HEK293T (cell line): Measurements from ENCODE around the gene SERTAD2.

Experiments
- CTCF ChIA-PET: fragments of 350-600 bp; formaldehyde crosslinking; extraction: SDS; loops from one replicate; lab custom pipeline; 2021; ENCODE audit warnings: antibody characterized with exemption, inconsistent platforms; lab: Yijun Ruan, JAX
- POLR2A ChIA-PET: fragments of 350-600 bp; formaldehyde crosslinking; extraction: SDS; loops from one replicate; lab custom pipeline; 2020; ENCODE audit warnings: antibody characterized with exemption, inconsistent platforms; lab: Yijun Ruan, JAX
- DNase-seq: peaks from one replicate; pipeline ENCODE4 v3.0.0; 2012; ENCODE audit warnings: mixed read lengths; ENCODE audit errors: extremely low spot score
- ARNT ChIP-seq: fragments of 450-650 bp; IDR thresholded peaks from 2 replicates; pipeline ENCODE4 v1.6.1; 2017; ENCODE audit warnings: mild to moderate bottlenecking
- BHLHE40 ChIP-seq: fragments of 450-650 bp; IDR thresholded peaks from 2 replicates; pipeline ENCODE4 v1.6.1; 2016; ENCODE audit warnings: mild to moderate bottlenecking, moderate library complexity, borderline replicate concordance
- CTBP1 ChIP-seq: fragments of 450-650 bp; IDR thresholded peaks from 2 replicates; pipeline ENCODE4 v1.6.1; 2016; ENCODE audit warnings: borderline replicate concordance
- ELF4 ChIP-seq: fragments of 450-650 bp; IDR thresholded peaks from 2 replicates; pipeline ENCODE4 v1.6.1; 2017; ENCODE audit warnings: antibody characterized with exemption
- FOXA1 ChIP-seq: fragments of 450-650 bp; IDR thresholded peaks from 2 replicates; pipeline ENCODE4 v1.6.1; 2016; ENCODE audit warnings: mild to moderate bottlenecking
- FOXK2 ChIP-seq: fragments of 450-650 bp; IDR thresholded peaks from 2 replicates; pipeline ENCODE4 v1.6.1; 2016; ENCODE audit warnings: mild to moderate bottlenecking
- FOXM1 ChIP-seq: fragments of 450-650 bp; IDR thresholded peaks from 2 replicates; pipeline ENCODE4 v1.6.1; 2017; ENCODE audit warnings: mild to moderate bottlenecking, borderline replicate concordance
- HDGF ChIP-seq: fragments of 450-650 bp; IDR thresholded peaks from 2 replicates; pipeline ENCODE4 v1.6.1; 2017; ENCODE audit warnings: antibody characterized with exemption, borderline replicate concordance
- L3MBTL2 ChIP-seq: fragments of 450-650 bp; conservative IDR thresholded peaks from 2 replicates; pipeline ENCODE4 v1.6.1; 2016; ENCODE audit warnings: mild to moderate bottlenecking
- LEF1 ChIP-seq: fragments of 450-650 bp; IDR thresholded peaks from 2 replicates; pipeline ENCODE4 v1.6.1; 2017; ENCODE audit warnings: mild to moderate bottlenecking, borderline replicate concordance
- NFRKB ChIP-seq: fragments of 450-650 bp; IDR thresholded peaks from 2 replicates; pipeline ENCODE4 v1.6.1; 2016; ENCODE audit warnings: mild to moderate bottlenecking, moderate library complexity
- SP1 ChIP-seq: fragments of 450-650 bp; IDR thresholded peaks from 2 replicates; pipeline ENCODE4 v1.6.1; 2017
- SUZ12 ChIP-seq: fragments of 450-650 bp; IDR thresholded peaks from 2 replicates; pipeline ENCODE4 v1.6.1; 2016; ENCODE audit warnings: mild to moderate bottlenecking
- TARDBP ChIP-seq: fragments of 450-650 bp; IDR thresholded peaks from 2 replicates; pipeline ENCODE4 v1.6.1; 2016
- ZNF384 ChIP-seq: fragments of 450-650 bp; IDR thresholded peaks from 2 replicates; pipeline ENCODE4 v1.6.1; 2016
- TF ChIP-seq, protein P1 (sequence below): fragments of 450-650 bp; IDR thresholded peaks from 2 replicates; pipeline ENCODE4 v1.6.1; 2016

The SERTAD2 gene

DNA sequence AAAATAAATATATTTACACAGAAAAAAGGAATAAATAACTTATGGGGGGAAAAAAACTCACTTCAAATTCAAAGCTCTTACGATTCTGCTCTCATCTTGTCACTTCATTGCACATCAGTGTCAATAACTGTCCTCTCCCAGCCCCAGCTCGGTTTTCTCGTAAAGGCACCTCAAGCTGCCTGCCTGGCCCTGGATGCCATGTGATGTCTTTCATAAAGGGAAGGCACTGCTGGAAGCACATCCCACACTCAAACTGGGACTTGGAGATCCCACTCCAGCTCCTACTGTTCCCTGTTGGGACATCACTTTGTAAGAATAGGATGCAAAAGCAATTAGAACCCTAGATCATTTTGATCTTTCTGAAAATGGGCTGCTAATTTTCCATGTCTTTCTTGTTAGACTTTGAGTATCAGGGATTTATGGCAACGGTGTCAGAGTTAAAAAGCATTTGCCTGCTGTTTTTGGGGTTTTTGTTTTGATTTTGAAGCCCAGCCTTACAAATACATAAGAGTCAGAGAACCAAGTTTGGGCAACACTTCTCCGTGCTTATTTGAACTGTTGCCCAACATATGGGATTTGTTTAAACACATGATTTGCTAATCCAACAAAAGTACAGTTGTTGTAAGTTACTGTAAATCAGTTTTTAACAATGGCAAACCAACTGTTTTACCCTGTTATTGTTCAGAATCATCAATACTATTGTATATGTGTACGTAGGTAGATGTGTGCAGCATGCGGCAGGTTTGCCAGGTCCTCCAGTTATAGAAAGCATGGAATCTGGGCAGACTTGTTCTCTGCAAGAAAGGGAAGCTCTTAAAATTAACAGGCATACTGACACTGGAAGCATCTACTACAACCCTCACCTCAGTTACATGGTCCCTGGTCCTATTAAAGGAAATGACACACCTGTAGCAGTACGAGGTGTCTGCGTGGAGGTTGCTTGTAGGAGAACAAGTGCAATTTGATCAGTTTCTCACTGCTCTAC lies 20.6 kb downstream of the SERTAD2 start:
- CTCF ChIA-PET: interaction anchor here (0.6 to 1.2 kb wide), 2 partner anchors 13 to 33 kb away, joined by 3 read pairs; no protein-coding TSS in a partner anchor
- no peak for DNase-seq

DNA sequence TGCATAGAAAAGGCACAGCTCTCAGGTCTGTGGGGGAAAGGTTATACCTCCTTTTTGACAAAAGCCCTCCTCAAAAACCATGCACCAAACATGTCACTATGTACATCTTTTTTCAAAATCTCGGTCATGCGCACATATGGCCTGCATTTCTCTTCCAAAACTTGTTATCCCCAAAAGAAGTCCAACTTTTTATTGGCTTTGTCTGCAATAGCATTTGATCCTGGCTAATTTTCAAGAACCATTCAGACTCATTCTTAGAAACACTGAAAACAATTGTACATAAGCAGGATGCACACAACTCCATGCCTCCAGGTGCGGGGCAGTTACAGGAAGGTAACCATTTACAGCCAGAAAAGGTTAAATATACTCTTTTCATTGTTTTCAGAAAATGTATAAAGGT lies 21.9 kb downstream of the SERTAD2 start:
- TF ChIP-seq NFRKB (no peak), ZNF384 (no peak), FOXA1 (no peak), BHLHE40 (no peak), LEF1 (no peak), L3MBTL2 (no peak), CTBP1 (no peak), TARDBP (no peak)
- ChIA-PET POLR2A (no interaction called here), CTCF (no interaction called here)
- DNase-seq: no peak

More for the DNA sequence above, 20.6 kb downstream of the SERTAD2 start:
- POLR2A ChIA-PET: no interaction called here
- TF ChIP-seq NFRKB (no peak), FOXM1 (no peak), TARDBP (no peak), CTBP1 (no peak)

DNA sequence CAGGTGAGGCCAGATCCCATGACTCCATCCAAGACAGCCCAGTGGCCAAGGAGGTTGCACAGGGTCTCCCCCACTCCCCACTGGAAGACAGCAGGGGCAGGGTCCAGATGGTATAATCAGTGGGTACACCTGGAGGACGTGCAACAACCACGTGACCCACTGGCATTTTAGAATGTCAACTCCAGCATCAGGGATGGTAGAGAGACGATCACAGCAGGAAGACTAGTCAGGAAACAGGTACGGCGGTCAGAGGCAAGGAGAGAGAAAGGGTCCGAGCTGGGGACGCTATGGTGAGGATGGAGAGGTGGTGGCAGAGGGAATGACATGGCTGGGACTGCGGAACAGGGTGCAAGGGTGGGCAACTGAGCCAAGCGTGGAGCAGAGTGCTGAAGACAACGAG lies 23.0 kb downstream of the SERTAD2 start:
- ChIA-PET CTCF (no interaction called here), POLR2A (no interaction called here)
- no peak for DNase-seq
- TF ChIP-seq NFRKB (no peak), FOXA1 (no peak), L3MBTL2 (no peak), BHLHE40 (no peak), FOXK2 (no peak), ZNF384 (no peak), ARNT (no peak), TARDBP (no peak), SP1 (no peak), HDGF (no peak), SUZ12 (no peak), ELF4 (no peak), FOXM1 (no peak), CTBP1 (no peak), LEF1 (no peak)
- TF ChIP-seq, protein P1, sequence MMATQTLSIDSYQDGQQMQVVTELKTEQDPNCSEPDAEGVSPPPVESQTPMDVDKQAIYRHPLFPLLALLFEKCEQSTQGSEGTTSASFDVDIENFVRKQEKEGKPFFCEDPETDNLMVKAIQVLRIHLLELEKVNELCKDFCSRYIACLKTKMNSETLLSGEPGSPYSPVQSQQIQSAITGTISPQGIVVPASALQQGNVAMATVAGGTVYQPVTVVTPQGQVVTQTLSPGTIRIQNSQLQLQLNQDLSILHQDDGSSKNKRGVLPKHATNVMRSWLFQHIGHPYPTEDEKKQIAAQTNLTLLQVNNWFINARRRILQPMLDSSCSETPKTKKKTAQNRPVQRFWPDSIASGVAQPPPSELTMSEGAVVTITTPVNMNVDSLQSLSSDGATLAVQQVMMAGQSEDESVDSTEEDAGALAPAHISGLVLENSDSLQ: no peak

DNA sequence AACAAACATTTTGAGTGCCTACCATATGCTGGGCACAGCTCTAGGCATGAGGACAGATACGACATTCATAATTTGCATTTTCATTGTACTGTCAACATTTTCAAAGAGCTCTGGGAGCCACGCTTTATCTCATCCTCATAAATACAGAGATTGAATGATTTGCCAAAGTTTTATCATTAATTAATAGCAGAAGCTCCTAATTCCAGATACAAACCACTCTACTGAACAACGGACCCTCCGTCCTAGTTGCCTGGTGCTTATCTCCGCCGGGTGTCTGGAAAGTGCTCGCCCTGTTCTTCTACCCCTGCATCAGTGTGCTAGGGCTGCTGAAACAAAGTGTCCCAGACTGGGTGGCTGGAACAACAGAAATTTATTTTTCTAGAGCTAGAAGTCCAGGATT lies 23.8 kb downstream of the SERTAD2 start:
- no peak for DNase-seq
- ChIA-PET CTCF (no interaction called here), POLR2A (interaction anchor here (0.7 kb wide), 1 partner anchor 24 kb away, joined by 4 read pairs; the partner anchor contains the start of gene SERTAD2)
- TF ChIP-seq L3MBTL2 (no peak), ELF4 (no peak)

DNA sequence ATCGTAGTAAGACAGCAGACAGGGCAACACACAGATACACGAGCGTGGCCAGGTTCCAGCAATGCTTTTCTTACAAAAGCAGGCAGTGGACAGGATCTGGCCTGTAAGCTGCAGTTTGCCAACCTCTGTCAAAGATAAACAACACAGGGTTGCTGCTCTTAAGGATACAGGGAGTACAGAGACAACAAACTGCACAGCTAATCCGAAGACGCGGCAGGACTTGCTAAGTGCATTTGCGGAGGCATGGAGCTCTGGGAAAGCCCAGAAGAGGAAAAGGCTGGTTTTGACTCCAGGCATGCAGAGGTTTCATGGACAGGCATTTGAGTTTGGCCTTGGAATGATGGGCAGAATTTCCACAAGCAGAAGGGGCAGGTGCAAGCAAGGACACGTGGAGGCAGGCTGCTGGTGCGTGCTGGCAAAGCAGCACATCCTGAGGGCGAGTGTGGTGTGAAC lies 24.4 kb downstream of the SERTAD2 start:
- no peak for DNase-seq
- TF ChIP-seq ZNF384 (no peak), L3MBTL2 (no peak), SUZ12 (no peak), FOXA1 (no peak), FOXM1 (no peak), HDGF (no peak), SP1 (no peak), CTBP1 (no peak)
- TF ChIP-seq, protein P1: no peak
- ChIA-PET POLR2A (interaction anchor here (0.7 to 1.3 kb wide), 2 partner anchors 24 kb away, joined by 4 to 9 read pairs; partner anchors contain the start of gene SERTAD2), CTCF (no interaction called here)

DNA sequence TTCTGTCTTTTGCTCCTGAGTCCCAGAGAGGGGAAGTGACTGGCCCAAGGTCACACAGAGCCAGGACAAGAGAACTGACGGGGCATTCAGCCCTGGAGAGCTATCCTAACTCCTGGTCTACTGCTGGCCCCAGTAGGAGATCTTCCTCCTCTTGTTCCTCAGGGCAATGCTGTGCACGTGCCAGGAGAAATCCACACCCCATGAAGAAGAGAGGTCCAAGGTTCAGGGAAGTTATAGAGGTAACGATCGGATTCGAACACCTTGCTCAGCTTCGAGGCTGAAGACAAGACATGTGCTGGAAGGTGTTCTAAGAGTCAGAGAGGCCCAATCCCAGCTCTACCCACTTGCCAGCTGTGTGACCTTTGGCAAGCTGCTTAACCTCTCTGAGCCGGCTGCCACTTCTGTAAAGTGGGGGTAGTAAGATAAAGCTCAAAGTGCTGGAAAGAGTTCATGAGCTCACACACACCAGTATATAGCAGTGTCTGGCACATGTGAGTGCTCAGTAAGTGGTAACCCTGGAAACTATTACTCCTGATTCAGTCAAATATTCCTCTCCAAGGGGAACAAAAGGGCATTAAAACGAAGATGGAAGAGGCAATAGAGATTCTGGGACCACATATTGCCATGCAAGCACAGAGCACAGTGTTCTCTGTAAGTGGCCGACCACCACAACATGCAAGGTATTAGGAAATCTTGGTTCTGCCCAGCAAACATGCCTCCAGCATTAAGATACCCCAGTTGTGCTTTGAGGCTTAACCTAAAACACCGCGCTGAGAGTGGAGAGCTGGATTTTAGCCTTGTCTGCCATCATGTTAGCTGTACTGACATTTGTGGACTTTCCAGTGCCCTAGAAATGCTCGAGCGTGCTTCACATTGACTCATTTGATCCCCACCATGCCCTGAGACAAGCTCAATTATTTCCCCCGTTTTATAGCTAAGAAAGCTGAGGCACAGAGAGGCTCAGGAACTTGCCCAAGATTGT lies 25.6 kb downstream of the SERTAD2 start:
- CTCF ChIA-PET: no interaction called here
- TF ChIP-seq SUZ12 (no peak), HDGF (no peak), ELF4 (no peak), ARNT (no peak), CTBP1 (no peak), SP1 (no peak), TARDBP (no peak), NFRKB (no peak), BHLHE40 (no peak), FOXK2 (no peak), LEF1 (no peak), FOXA1 (no peak), ZNF384 (no peak), FOXM1 (no peak), L3MBTL2 (no peak)
- TF ChIP-seq, protein P1: no peak

More for the DNA sequence above, 25.6 kb downstream of the SERTAD2 start:
- no peak for DNase-seq
- POLR2A ChIA-PET: interaction anchor here (1.2 to 1.3 kb wide), 2 partner anchors 9 to 25 kb away, joined by 3 to 9 read pairs; partner anchors contain the start of gene SERTAD2
